ENCODE data around the gene IFNAR1.

- TF ChIP-seq POLR2AphosphoS5 (IDR thresholded peaks at IDR 0.05; ENCODE audit: low read depth, low read length) (no peak), REST (IDR thresholded peaks at IDR 0.05; ENCODE audit: insufficient read depth in 1 of 2, low read depth in 2 of 2, low read length in 2 of 2) (no peak)
Measured at GRCh38 chr21:33350676-33351075, 25.9 kb downstream of the IFNAR1 start.
